H9 (cell line): Measurements from ENCODE around the gene CDCA7L. TPM values are rescaled to one million over a fixed set of nuclear protein-coding genes. Genes with fewer than 3 reads are reported as not detected.

Experiments
- DNase-seq: peaks from one replicate; pipeline ENCODE4 v3.0.0-alpha.2; 2017
- H2AFZ ChIP-seq: one replicate; pipeline ENCODE4 v1.6.1; 2013; ENCODE audit warnings: mild to moderate bottlenecking, low read length, control low read depth, moderate library complexity
- H2AK5ac ChIP-seq: 2 replicates; pipeline ENCODE4 v1.6.1; 2013; ENCODE audit warnings: low read length, control low read depth, mixed read lengths; ENCODE audit not compliant: insufficient read length
- H2BK120ac ChIP-seq: one replicate; pipeline ENCODE4 v1.6.1; 2013; ENCODE audit warnings: low read depth, mild to moderate bottlenecking, low read length, control low read depth, inconsistent platforms; ENCODE audit not compliant: poor library complexity, severe bottlenecking
- H2BK12ac ChIP-seq: 2 replicates; pipeline ENCODE4 v1.6.1; 2013; ENCODE audit warnings: low read length, control low read depth, mixed read lengths, low read depth; ENCODE audit not compliant: insufficient read length
- H2BK15ac ChIP-seq: 2 replicates; pipeline ENCODE4 v1.6.1; 2013; ENCODE audit warnings: low read depth, low read length, control low read depth
- H2BK20ac ChIP-seq: one replicate; pipeline ENCODE4 v1.6.1; 2013; ENCODE audit warnings: low read depth, mild to moderate bottlenecking, low read length, control low read depth, inconsistent platforms; ENCODE audit not compliant: poor library complexity, severe bottlenecking
- H2BK5ac ChIP-seq: 2 replicates; pipeline ENCODE4 v1.6.1; 2013; ENCODE audit warnings: low read length, control low read depth, mixed read lengths; ENCODE audit not compliant: insufficient read length
- H3K14ac ChIP-seq: 2 replicates; pipeline ENCODE4 v1.6.1; 2013; ENCODE audit warnings: low read length, control low read depth; ENCODE audit not compliant: insufficient read depth
- H3K18ac ChIP-seq: 2 replicates; pipeline ENCODE4 v1.6.1; 2013; ENCODE audit warnings: low read depth, mild to moderate bottlenecking, mixed read lengths, low read length, control low read depth; ENCODE audit not compliant: insufficient read length
- H3K23ac ChIP-seq: 2 replicates; pipeline ENCODE4 v1.6.1; 2013; ENCODE audit warnings: low read length, control low read depth, mixed read lengths, low read depth; ENCODE audit not compliant: insufficient read length
- H3K23me2 ChIP-seq: 2 replicates; pipeline ENCODE4 v1.6.1; 2013; ENCODE audit warnings: low read depth, mild to moderate bottlenecking, mixed read lengths, low read length, control low read depth; ENCODE audit not compliant: insufficient read length, poor library complexity, severe bottlenecking
- H3K27ac ChIP-seq: 2 replicates; pipeline ENCODE4 v1.5.1; 2013; ENCODE audit warnings: low read length, control low read depth, mixed read lengths, low read depth; ENCODE audit not compliant: insufficient read length
- H3K27me3 ChIP-seq: 2 replicates; pipeline ENCODE4 v1.6.1; 2013; ENCODE audit warnings: low read length, control low read depth, inconsistent platforms; ENCODE audit not compliant: insufficient read depth
- H3K4ac ChIP-seq: 2 replicates; pipeline ENCODE4 v1.6.1; 2013; ENCODE audit warnings: low read depth, mild to moderate bottlenecking, control low read depth, inconsistent platforms, low read length, moderate library complexity
- H3K4me1 ChIP-seq: 2 replicates; pipeline ENCODE4 v1.6.1; 2013; ENCODE audit warnings: low read length, control low read depth, inconsistent platforms; ENCODE audit not compliant: insufficient read depth
- H3K4me2 ChIP-seq: 2 replicates; pipeline ENCODE4 v1.6.1; 2013; ENCODE audit warnings: low read length, control low read depth, mixed read lengths; ENCODE audit not compliant: insufficient read length, insufficient read depth
- H3K56ac ChIP-seq: 2 replicates; pipeline ENCODE4 v1.6.1; 2013; ENCODE audit warnings: low read depth, mild to moderate bottlenecking, mixed read lengths, low read length, control low read depth; ENCODE audit not compliant: insufficient read length
- H3K79me1 ChIP-seq: 2 replicates; pipeline ENCODE4 v1.6.1; 2013; ENCODE audit warnings: low read depth, mild to moderate bottlenecking, moderate library complexity, low read length, control low read depth, inconsistent platforms; ENCODE audit not compliant: insufficient read depth, poor library complexity, severe bottlenecking
- H3K79me2 ChIP-seq: 2 replicates; pipeline ENCODE4 v1.6.1; 2013; ENCODE audit warnings: low read length, control low read depth, inconsistent platforms; ENCODE audit not compliant: insufficient read depth
- H3K9ac ChIP-seq: 2 replicates; pipeline ENCODE4 v1.6.1; 2013; ENCODE audit warnings: low read length, control low read depth, mixed read lengths; ENCODE audit not compliant: insufficient read length; ENCODE audit errors: extremely low read depth
- H3K9me3 ChIP-seq: one replicate; pipeline ENCODE4 v1.6.1; 2013; ENCODE audit warnings: low read depth, low read length, inconsistent platforms; ENCODE audit not compliant: control insufficient read depth
- H3T11ph ChIP-seq: one replicate; pipeline ENCODE4 v1.6.1; 2013; ENCODE audit warnings: mild to moderate bottlenecking, low read length, control low read depth, inconsistent platforms
- H4K20me1 ChIP-seq: one replicate; pipeline ENCODE4 v1.6.1; 2013; ENCODE audit not compliant: control insufficient read depth, insufficient read length, insufficient read depth
- H4K5ac ChIP-seq: 2 replicates; pipeline ENCODE4 v1.6.1; 2013; ENCODE audit warnings: low read depth, mild to moderate bottlenecking, mixed read lengths, low read length, control low read depth; ENCODE audit not compliant: insufficient read length
- H4K8ac ChIP-seq: replicated peaks from 2 replicates; pipeline ENCODE4 v1.6.1; 2013; ENCODE audit warnings: low read length, control low read depth, mixed read lengths, low read depth; ENCODE audit not compliant: insufficient read length
- H4K91ac ChIP-seq: 2 replicates; pipeline ENCODE4 v1.6.1; 2013; ENCODE audit warnings: low read depth, mild to moderate bottlenecking, moderate library complexity, mixed read lengths, low read length, control low read depth; ENCODE audit not compliant: insufficient read length
- H3K27ac Mint-ChIP-seq, 3 experiments: 2 replicates in 2 of 3; 3 replicates in 1 of 3; pipeline ENCODE4 v1.8.0; 2020 to 2021; ENCODE audit warnings: mixed read lengths in 3 of 3, mild to moderate bottlenecking in 1 of 3, moderate library complexity in 1 of 3
- H3K27me3 Mint-ChIP-seq: 2 replicates; pipeline ENCODE4 v1.8.0; 2021; ENCODE audit warnings: low read depth, mild to moderate bottlenecking, moderate library complexity, mixed read lengths
- H3K36me3 Mint-ChIP-seq, 3 experiments: 2 replicates in 2 of 3; 3 replicates in 1 of 3; pipeline ENCODE4 v1.8.0; 2020 to 2021; ENCODE audit warnings: low read depth in 3 of 3, mixed read lengths in 3 of 3; ENCODE audit not compliant: insufficient read depth in 1 of 3
- H3K4me1 Mint-ChIP-seq, 2 experiments: 2 replicates each; pipeline ENCODE4 v1.8.0; 2020; ENCODE audit warnings: mixed read lengths in 2 of 2
- H3K4me3 Mint-ChIP-seq, 2 experiments: 2 replicates in 1 of 2; 3 replicates in 1 of 2; pipeline ENCODE4 v1.8.0; 2020 to 2021; ENCODE audit warnings: mild to moderate bottlenecking in 2 of 2, mixed read lengths in 2 of 2, moderate library complexity in 1 of 2
- H3K9me3 Mint-ChIP-seq, 2 experiments: 2 replicates in 1 of 2; 3 replicates in 1 of 2; pipeline ENCODE4 v1.8.0; 2020; ENCODE audit warnings: mild to moderate bottlenecking in 2 of 2, mixed read lengths in 2 of 2, moderate library complexity in 1 of 2
- WGBS: extraction: QIAGEN DNeasy Blood & Tissue Kit; methylation state at CpG from one replicate; pipeline ENCODE4 v1.1.7; 2013; ENCODE audit warnings: missing lambda C conversion rate, low lambda C conversion rate, mixed read lengths; ENCODE audit not compliant: insufficient read length; ENCODE audit errors: extremely low coverage; 5-methylcytosine and 5-hydroxymethylcytosine counted together
- total RNA-seq: library from RNA; stranded (reverse); gene quantifications from 2 replicates; pipeline ENCODE4 v1.2.1, GENCODE V29; 2021
- TF ChIP-seq, protein P1 (sequence below): fragments of 200-600 bp; sonication (generic); conservative IDR thresholded peaks from 3 replicates; pipeline ENCODE4 v1.8.0; 2021; ENCODE audit warnings: antibody characterized with exemption, mild to moderate bottlenecking

Gene CDCA7L
- total RNA-seq, 1 experiment from 2014 or later: 104 TPM

DNA sequence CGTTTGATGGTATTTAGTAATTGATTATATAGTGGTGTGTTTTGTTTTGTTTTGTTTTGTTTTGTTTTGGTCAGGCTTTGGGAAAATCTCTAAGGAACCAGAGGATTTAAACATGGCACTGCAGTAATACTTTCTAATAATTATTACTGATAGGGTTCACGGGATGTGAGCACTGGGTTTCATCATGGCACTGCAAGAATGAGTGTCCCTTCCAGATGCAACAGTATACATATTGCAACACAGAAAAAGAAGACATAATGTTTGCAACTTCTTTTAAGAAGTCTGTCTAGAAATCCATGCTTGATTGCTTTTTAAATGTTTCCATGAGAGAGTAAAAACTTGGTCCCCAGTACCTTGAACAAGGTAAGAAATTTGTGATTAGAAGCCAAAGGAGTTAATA lies 2.2 kb upstream of the CDCA7L start:
- Histone ChIP-seq H2BK12ac (no peak overlapping the region), H3K9me3 (no peaks in the 10 kb centered on the region), H2AFZ (no peak overlapping the region), H2BK20ac (no peak overlapping the region), H3K79me2 (peaks cover 9% of the 10 kb centered on the region; the same call in 1 of the 2 replicates), H2AK5ac (no peak overlapping the region), H4K20me1 (no peaks in the 10 kb centered on the region), H4K5ac (no peak overlapping the region), H3K56ac (no peak overlapping the region), H2BK5ac (no peak overlapping the region), H3K14ac (no peak overlapping the region), H3K79me1 (no peaks in the 10 kb centered on the region), H3K9ac (no peak overlapping the region), H3K4ac (no peak overlapping the region), H3K27ac (no peak overlapping the region), H3K23me2 (peaks cover 7% of the 10 kb centered on the region), H4K91ac (no peak overlapping the region), H3K23ac (no peak overlapping the region), H3K4me1 (peaks cover 4% of the 10 kb centered on the region; the same call in 1 of the 2 replicates), H3K27me3 (no peaks in the 10 kb centered on the region), H2BK120ac (no peak overlapping the region), H4K8ac (no peak overlapping the region), H3K4me2 (no peak overlapping the region), H2BK15ac (no peak overlapping the region), H3T11ph (no peak overlapping the region), H3K18ac (no peak overlapping the region)
- H3K36me3 Mint-ChIP-seq: peaks cover 0 to 4% (median 0%) of the 10 kb centered on the region in 3 experiments; a peak in 2 of 7 replicates
- H3K27ac Mint-ChIP-seq: no peak overlapping the region
- peaks cover 8% of the 10 kb centered on the region; the same call in 1 of the 2 replicates for H3K27me3 Mint-ChIP-seq
- H3K4me1 Mint-ChIP-seq: peaks cover 19 to 29% of the 10 kb centered on the region in 2 experiments
- H3K9me3 Mint-ChIP-seq: no peaks in the 10 kb centered on the region
- no peak for DNase-seq
- TF ChIP-seq, protein P1, sequence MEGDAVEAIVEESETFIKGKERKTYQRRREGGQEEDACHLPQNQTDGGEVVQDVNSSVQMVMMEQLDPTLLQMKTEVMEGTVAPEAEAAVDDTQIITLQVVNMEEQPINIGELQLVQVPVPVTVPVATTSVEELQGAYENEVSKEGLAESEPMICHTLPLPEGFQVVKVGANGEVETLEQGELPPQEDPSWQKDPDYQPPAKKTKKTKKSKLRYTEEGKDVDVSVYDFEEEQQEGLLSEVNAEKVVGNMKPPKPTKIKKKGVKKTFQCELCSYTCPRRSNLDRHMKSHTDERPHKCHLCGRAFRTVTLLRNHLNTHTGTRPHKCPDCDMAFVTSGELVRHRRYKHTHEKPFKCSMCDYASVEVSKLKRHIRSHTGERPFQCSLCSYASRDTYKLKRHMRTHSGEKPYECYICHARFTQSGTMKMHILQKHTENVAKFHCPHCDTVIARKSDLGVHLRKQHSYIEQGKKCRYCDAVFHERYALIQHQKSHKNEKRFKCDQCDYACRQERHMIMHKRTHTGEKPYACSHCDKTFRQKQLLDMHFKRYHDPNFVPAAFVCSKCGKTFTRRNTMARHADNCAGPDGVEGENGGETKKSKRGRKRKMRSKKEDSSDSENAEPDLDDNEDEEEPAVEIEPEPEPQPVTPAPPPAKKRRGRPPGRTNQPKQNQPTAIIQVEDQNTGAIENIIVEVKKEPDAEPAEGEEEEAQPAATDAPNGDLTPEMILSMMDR: no peak
- WGBS: no CpG with 5 or more reads among the region's 2 CpGs
- no peak overlapping the region for H3K4me3 Mint-ChIP-seq
